MM.1S (cell line): Measurements from ENCODE around the gene PSMD6.

ENCODE experiments used
- DNase-seq: peaks from one replicate; pipeline ENCODE4 v3.0.0-alpha.2; 2015
- H2AFZ ChIP-seq: fragments of 300-600 bp; sonication (generic); 2 replicates; pipeline ENCODE4 v1.6.0; 2016; ENCODE audit warnings: antibody characterized with exemption, low read length
- H3F3A ChIP-seq: fragments of 300-600 bp; sonication (generic); 2 replicates; pipeline ENCODE4 v1.6.1; 2016; ENCODE audit warnings: mild to moderate bottlenecking, antibody characterized with exemption, low read length, moderate library complexity, mixed read lengths; ENCODE audit not compliant: insufficient read depth
- H3K27ac ChIP-seq: fragments of 300-600 bp; sonication (generic); 2 replicates; pipeline ENCODE4 v1.5.1; 2016; ENCODE audit warnings: mild to moderate bottlenecking, low read length
- H3K27me3 ChIP-seq: fragments of 300-600 bp; sonication (generic); replicated peaks from 2 replicates; pipeline ENCODE4 v1.6.0; 2016; ENCODE audit warnings: low read length; ENCODE audit not compliant: insufficient read depth
- H3K36me3 ChIP-seq: fragments of 300-600 bp; sonication (generic); replicated peaks from 2 replicates; pipeline ENCODE4 v1.6.1; 2016; ENCODE audit warnings: mild to moderate bottlenecking, low read length, mixed read lengths; ENCODE audit not compliant: insufficient read depth
- H3K4me1 ChIP-seq: fragments of 300-600 bp; sonication (generic); 2 replicates; pipeline ENCODE4 v1.6.1; 2016; ENCODE audit warnings: low read length, mixed read lengths
- H3K4me2 ChIP-seq: fragments of 300-600 bp; sonication (generic); 2 replicates; pipeline ENCODE4 v1.6.0; 2016; ENCODE audit warnings: low read depth, low read length
- H3K4me3 ChIP-seq: fragments of 300-600 bp; sonication (generic); 2 replicates; pipeline ENCODE4 v1.5.1; 2016; ENCODE audit warnings: low read length, mixed read lengths
- H3K79me2 ChIP-seq: fragments of 300-600 bp; sonication (generic); 2 replicates; pipeline ENCODE4 v1.6.1; 2016; ENCODE audit warnings: mixed run types, low read length, mixed read lengths
- H3K9ac ChIP-seq: fragments of 300-600 bp; sonication (generic); 2 replicates; pipeline ENCODE4 v1.6.1; 2016; ENCODE audit warnings: low read length, mixed read lengths
- H3K9me2 ChIP-seq: fragments of 300-600 bp; sonication (generic); replicated peaks from 2 replicates; pipeline ENCODE4 v1.6.1; 2016; ENCODE audit warnings: mild to moderate bottlenecking, low read length, mixed read lengths; ENCODE audit not compliant: insufficient read depth
- H3K9me3 ChIP-seq: fragments of 300-600 bp; sonication (generic); replicated peaks from 2 replicates; pipeline ENCODE4 v1.6.1; 2016; ENCODE audit warnings: mild to moderate bottlenecking, low read length, mixed read lengths; ENCODE audit not compliant: insufficient read depth
- H4K20me1 ChIP-seq: fragments of 300-600 bp; sonication (generic); 2 replicates; pipeline ENCODE4 v1.6.1; 2016; ENCODE audit warnings: mild to moderate bottlenecking, low read length, moderate library complexity, mixed read lengths; ENCODE audit not compliant: insufficient read depth
- CTCF ChIP-seq: fragments of 300-600 bp; sonication (generic); IDR thresholded peaks from 2 replicates; pipeline ENCODE4 v1.5.1; 2016; ENCODE audit warnings: antibody characterized with exemption, low read length, mixed read lengths
- EZH2 ChIP-seq: fragments of 300-600 bp; sonication (generic); optimal IDR thresholded peaks from 2 replicates; pipeline ENCODE3; 2017; ENCODE audit warnings: low read depth, mild to moderate bottlenecking, antibody characterized with exemption, low read length, mixed read lengths
- EZH2phosphoT487 ChIP-seq: fragments of 300-600 bp; sonication (generic); IDR thresholded peaks from 2 replicates; pipeline ENCODE4 v1.6.1; 2018; ENCODE audit warnings: antibody characterized with exemption, low read length

PSMD6 gene

GRCh38 chr3:63963496-63963895 lies 59.8 kb downstream of the PSMD6 start:
- TF ChIP-seq EZH2 (no peak), EZH2phosphoT487 (no peak), CTCF (no peak)
- Histone ChIP-seq H3K4me3 (no peak overlapping the region), H3F3A (peaks cover 21% of the 10 kb centered on the region), H3K4me2 (no peak overlapping the region), H3K27me3 (no peaks in the 10 kb centered on the region), H3K79me2 (peaks cover 19% of the 10 kb centered on the region), H3K4me1 (peaks cover 8% of the 10 kb centered on the region; the same call in 1 of the 2 replicates), H3K36me3 (no peaks in the 10 kb centered on the region), H4K20me1 (no peaks in the 10 kb centered on the region), H3K9me3 (no peaks in the 10 kb centered on the region), H2AFZ (no peak overlapping the region), H3K9me2 (no peaks in the 10 kb centered on the region), H3K9ac (no peak overlapping the region), H3K27ac (no peak overlapping the region)
- DNase-seq: no peak

GRCh38 chr3:63961891-63962290 lies 61.4 kb downstream of the PSMD6 start:
- TF ChIP-seq CTCF (peak; percentile 59), EZH2phosphoT487 (no peak)
- H3K9ac ChIP-seq: no peak overlapping the region
- no peaks in the 10 kb centered on the region for H3K9me3 ChIP-seq
- peaks cover 4% of the 10 kb centered on the region; the same call in 1 of the 2 replicates for H3K4me1 ChIP-seq
- H2AFZ ChIP-seq: no peak overlapping the region
- H3K4me2 ChIP-seq: no peak overlapping the region
- no peaks in the 10 kb centered on the region for H4K20me1 ChIP-seq
- H3F3A ChIP-seq: 0 out of 2 replicates have a peak, but pooled peaks cover 6% of the 10 kb centered on the region
- DNase-seq: peak; percentile 56
- H3K27me3 ChIP-seq: no peaks in the 10 kb centered on the region
- H3K27ac ChIP-seq: no peak overlapping the region
- no peaks in the 10 kb centered on the region for H3K9me2 ChIP-seq
- H3K79me2 ChIP-seq: peaks cover 24% of the 10 kb centered on the region
- no peak overlapping the region for H3K4me3 ChIP-seq
- no peaks in the 10 kb centered on the region for H3K36me3 ChIP-seq
